Right lobe of liver (tissue), 4 donors: ENCODE measurements around the gene GJC1.

ENCODE experiments used
- POLR2A ChIP-seq: fragments of 450-650 bp; IDR thresholded peaks from one replicate; pipeline ENCODE4 v1.6.1; 2017; ENCODE audit warnings: antibody characterized with exemption, mild to moderate bottlenecking
- TF ChIP-seq, protein P1 (sequence below), 4 donors: fragments of 200-600 bp in 3 of 4; fragments of 450-650 bp in 1 of 4; IDR thresholded peaks; one replicate each; pipeline versions ENCODE4 v1.5.1 to v1.8.0; 2016 to 2022; ENCODE audit warnings: antibody characterized with exemption in 4 of 4, mild to moderate bottlenecking in 2 of 4
- donor health status: DM: no; HTN: no; CAD: no.
- donor health status: DM: no; HTN: no; CAD: no.
- donor health status: DM: no; HTN: yes; CAD: no.

DNA sequence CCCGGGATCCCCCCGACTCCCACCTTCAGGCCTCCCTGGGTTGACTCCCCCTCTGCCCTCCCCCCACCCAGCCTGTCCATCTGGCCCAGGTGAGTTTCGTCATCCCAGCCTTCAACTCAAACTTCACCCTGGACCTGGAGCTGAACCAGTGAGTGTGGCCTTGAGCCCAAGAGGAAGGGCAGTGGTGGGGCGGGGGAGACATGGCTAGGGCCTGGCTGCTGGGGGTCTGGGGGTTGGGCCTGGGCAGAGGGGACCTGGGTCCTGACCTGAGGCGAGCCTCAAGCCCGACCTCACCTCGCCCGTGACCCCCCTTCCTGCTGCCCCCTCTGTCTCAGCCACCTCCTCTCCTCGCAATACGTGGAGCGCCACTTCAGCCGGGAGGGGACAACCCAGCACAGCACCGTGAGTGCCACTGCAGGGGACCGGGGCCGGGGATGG, 60.4 kb downstream of the GJC1 start:
- no peak for TF ChIP-seq POLR2A
- TF ChIP-seq, protein P1, sequence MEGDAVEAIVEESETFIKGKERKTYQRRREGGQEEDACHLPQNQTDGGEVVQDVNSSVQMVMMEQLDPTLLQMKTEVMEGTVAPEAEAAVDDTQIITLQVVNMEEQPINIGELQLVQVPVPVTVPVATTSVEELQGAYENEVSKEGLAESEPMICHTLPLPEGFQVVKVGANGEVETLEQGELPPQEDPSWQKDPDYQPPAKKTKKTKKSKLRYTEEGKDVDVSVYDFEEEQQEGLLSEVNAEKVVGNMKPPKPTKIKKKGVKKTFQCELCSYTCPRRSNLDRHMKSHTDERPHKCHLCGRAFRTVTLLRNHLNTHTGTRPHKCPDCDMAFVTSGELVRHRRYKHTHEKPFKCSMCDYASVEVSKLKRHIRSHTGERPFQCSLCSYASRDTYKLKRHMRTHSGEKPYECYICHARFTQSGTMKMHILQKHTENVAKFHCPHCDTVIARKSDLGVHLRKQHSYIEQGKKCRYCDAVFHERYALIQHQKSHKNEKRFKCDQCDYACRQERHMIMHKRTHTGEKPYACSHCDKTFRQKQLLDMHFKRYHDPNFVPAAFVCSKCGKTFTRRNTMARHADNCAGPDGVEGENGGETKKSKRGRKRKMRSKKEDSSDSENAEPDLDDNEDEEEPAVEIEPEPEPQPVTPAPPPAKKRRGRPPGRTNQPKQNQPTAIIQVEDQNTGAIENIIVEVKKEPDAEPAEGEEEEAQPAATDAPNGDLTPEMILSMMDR (IDR thresholded peaks at IDR 0.05): no peak
